ENCODE measurements around the gene SEZ6L. TPM values are rescaled to one million over a fixed set of nuclear protein-coding genes. Genes with fewer than 3 reads are reported as not detected.

Gene SEZ6L
- total and polyA plus RNA-seq, 10 of the 15 experiments (the other 5 are each of a cell fraction or from before 2014, with no cell fraction given), result not detected

DNA sequence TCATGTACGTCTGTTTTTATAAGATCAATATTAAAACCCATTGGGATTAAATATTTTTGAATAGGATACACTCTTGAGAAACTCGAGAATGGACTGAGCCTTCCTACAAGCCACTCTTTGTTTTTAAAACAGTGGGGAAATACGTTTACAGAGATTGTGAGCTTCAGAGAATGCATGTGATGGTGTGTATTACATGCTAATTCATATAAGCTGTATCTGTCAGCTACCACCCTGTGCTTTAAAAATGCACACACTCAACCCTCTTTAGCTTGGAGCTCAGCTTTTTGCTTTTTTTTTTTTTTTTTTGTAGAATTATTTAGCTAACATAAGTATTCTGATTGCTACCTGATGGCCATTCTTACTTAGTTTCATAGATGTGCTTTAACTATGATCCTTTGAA lies 213.5 kb downstream of the SEZ6L start (continued):
- TF ChIP-seq, protein P1, sequence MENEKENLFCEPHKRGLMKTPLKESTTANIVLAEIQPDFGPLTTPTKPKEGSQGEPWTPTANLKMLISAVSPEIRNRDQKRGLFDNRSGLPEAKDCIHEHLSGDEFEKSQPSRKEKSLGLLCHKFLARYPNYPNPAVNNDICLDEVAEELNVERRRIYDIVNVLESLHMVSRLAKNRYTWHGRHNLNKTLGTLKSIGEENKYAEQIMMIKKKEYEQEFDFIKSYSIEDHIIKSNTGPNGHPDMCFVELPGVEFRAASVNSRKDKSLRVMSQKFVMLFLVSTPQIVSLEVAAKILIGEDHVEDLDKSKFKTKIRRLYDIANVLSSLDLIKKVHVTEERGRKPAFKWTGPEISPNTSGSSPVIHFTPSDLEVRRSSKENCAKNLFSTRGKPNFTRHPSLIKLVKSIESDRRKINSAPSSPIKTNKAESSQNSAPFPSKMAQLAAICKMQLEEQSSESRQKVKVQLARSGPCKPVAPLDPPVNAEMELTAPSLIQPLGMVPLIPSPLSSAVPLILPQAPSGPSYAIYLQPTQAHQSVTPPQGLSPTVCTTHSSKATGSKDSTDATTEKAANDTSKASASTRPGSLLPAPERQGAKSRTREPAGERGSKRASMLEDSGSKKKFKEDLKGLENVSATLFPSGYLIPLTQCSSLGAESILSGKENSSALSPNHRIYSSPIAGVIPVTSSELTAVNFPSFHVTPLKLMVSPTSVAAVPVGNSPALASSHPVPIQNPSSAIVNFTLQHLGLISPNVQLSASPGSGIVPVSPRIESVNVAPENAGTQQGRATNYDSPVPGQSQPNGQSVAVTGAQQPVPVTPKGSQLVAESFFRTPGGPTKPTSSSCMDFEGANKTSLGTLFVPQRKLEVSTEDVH (IDR thresholded peaks at IDR 0.05; ENCODE audit: low read depth, partially characterized antibody), result no peak

DNA sequence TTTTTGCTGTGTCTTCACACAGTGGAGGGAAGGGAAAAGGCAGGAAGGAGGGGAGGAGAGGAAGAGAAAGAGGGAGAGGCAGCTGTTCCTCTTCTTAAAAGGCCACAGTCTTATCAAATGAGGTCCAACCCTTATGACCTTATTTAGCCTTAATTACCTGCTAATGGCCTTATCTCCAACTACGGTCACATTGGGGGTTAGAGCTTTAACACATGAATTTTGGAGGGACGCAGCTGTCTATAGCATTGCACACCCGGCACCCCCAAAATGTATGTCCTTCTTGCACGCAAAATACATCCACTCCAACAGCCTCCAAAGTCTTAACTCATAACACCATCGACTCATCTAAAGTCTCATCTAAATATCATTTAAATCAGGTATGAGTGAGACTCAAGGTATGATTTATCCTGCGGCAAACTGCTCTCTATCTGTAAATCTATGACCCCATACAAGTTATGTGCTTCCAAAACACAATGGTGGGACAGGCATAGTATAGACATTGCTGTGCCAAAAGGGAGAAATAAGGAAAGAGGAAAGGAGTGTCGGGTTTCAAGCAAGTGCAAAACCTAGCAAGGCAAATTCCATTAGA lies 214.8 kb downstream of the SEZ6L start:
- Histone ChIP-seq H3K79me2 (ENCODE audit: control insufficient read depth, insufficient read depth, low read length) (no peaks in the 10 kb centered on the region), H3K4me1 (ENCODE audit: control insufficient read depth, insufficient read depth, low read length) (no peaks in the 10 kb centered on the region), H3K4me3 (no peak overlapping the region), H3K36me3 (ENCODE audit: control insufficient read depth in 2 of 2, insufficient read depth in 2 of 2, low read length in 1 of 2) (no peaks in the 10 kb centered on the region), H3K27me3 (replicated peaks in 1 of 2; ENCODE audit: control insufficient read depth in 2 of 2, insufficient read depth in 2 of 2, low read length in 1 of 2) (peaks cover 3 to 6% of the 10 kb centered on the region in 2 experiments), H3K9me3 (replicated peaks; ENCODE audit: control insufficient read depth, insufficient read depth, low read length) (no peaks in the 10 kb centered on the region), H3K4me2 (ENCODE audit: control insufficient read depth, insufficient read depth) (no peak overlapping the region), H3K9ac (ENCODE audit: control insufficient read depth, insufficient read depth, low read length) (no peak overlapping the region), H4K20me1 (ENCODE audit: control insufficient read depth, insufficient read depth) (no peaks in the 10 kb centered on the region), H2AFZ (ENCODE audit: control insufficient read depth, low read depth, low read length) (no peak overlapping the region), H3K27ac (ENCODE audit: control insufficient read depth, insufficient read depth) (no peak overlapping the region)
- TF ChIP-seq SUZ12 (IDR thresholded peaks at IDR 0.05; ENCODE audit: unreplicated experiment) (no peak), LARP7 (IDR thresholded peaks at IDR 0.05) (no peak), SMC3 (IDR thresholded peaks at IDR 0.05; ENCODE audit: borderline replicate concordance, low read length) (no peak), NFIC (IDR thresholded peaks at IDR 0.05; ENCODE audit: low read depth, low read length) (no peak), BMI1 (IDR thresholded peaks at IDR 0.05; ENCODE audit: borderline replicate concordance) (no peak), PAX8 (IDR thresholded peaks at IDR 0.05) (no peak), WRNIP1 (IDR thresholded peaks at IDR 0.05; ENCODE audit: borderline replicate concordance, low read depth, low read length) (no peak)
- TF ChIP-seq, protein P2, sequence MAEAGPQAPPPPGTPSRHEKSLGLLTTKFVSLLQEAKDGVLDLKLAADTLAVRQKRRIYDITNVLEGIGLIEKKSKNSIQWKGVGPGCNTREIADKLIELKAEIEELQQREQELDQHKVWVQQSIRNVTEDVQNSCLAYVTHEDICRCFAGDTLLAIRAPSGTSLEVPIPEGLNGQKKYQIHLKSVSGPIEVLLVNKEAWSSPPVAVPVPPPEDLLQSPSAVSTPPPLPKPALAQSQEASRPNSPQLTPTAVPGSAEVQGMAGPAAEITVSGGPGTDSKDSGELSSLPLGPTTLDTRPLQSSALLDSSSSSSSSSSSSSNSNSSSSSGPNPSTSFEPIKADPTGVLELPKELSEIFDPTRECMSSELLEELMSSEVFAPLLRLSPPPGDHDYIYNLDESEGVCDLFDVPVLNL (IDR thresholded peaks at IDR 0.05; ENCODE audit: low read depth, low read length), result no peak
- TF ChIP-seq, protein P3, sequence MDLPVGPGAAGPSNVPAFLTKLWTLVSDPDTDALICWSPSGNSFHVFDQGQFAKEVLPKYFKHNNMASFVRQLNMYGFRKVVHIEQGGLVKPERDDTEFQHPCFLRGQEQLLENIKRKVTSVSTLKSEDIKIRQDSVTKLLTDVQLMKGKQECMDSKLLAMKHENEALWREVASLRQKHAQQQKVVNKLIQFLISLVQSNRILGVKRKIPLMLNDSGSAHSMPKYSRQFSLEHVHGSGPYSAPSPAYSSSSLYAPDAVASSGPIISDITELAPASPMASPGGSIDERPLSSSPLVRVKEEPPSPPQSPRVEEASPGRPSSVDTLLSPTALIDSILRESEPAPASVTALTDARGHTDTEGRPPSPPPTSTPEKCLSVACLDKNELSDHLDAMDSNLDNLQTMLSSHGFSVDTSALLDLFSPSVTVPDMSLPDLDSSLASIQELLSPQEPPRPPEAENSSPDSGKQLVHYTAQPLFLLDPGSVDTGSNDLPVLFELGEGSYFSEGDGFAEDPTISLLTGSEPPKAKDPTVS (IDR thresholded peaks at IDR 0.05; ENCODE audit: low read depth, low read length), result no peak
- intact Hi-C loops (cut with micrococcal nuclease; ENCODE audit: unreplicated experiment), result no loop called here
- ChIA-PET CTCF (interaction anchor here (1.0 to 4.0 kb wide), 3 partner anchors 17 to 23 kb away, joined by 3 to 31 read pairs (median 6); no protein-coding TSS in a partner anchor), SMC1A (ENCODE audit: uncharacterized antibody, unreplicated experiment) (interaction anchor here (1.3 to 1.7 kb wide), 3 partner anchors 10 to 76 kb away, joined by 3 to 4 read pairs (median 4); no protein-coding TSS in a partner anchor), RAD21 (ENCODE audit: unreplicated experiment) (no interaction called here), POLR2A (no interaction called here)
- in situ Hi-C loops (cut with MboI), result no loop called here
- no peak for ATAC-seq
- no peak for DNase-seq (ENCODE audit: low read depth, low spot score)
- FAIRE-seq, result no peak
- 33% methylated on average over 7 of the region's 7 CpGs for WGBS (ENCODE audit: insufficient coverage, insufficient replicate concordance, low lambda C conversion rate, missing lambda C conversion rate)
- no TSS peak for BruUV-seq (replicated peaks)
